ENCODE data around the gene MAP2K3. TPM values are rescaled to one million over a fixed set of nuclear protein-coding genes. Genes with fewer than 3 reads are reported as not detected.

MAP2K3 gene
- total and polyA plus RNA-seq, 2 of the 4 experiments (the other 2 are of a cell fraction), result 23.5 to 82.2 TPM

DNA sequence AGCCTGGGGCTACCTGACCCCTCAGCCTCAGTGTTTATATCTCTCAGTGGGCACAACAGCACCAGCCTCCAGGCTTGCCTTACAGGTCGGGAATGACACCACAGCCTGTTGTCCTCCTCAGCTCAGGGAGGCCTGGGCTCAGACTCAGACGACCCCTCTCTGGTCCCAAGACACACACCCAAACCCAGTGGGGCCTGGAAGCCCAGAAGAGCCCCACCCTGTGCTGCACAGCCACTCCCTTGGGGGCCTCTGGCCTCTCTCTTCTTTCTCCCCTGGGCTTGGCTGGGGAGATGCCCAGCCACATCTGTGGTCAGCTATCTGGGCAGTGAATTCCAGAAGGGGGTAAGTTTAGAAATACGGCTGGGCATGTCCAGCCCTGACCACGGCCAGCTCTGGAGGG is 33.7 kb upstream of the MAP2K3 start:
- H3K9me3 ChIP-seq (ENCODE audit: control insufficient read depth, insufficient read depth, low read length), result no peaks in the 10 kb centered on the region
- peaks cover 4 to 17% of the 10 kb centered on the region in 2 experiments for H3K79me1 ChIP-seq (ENCODE audit: low read depth in 1 of 2, low read length in 2 of 2)
- CTCF ChIA-PET, result no interaction called here
- DNase-seq (no peak), ATAC-seq (ENCODE audit: low read depth) (no peak)
- 0 out of 2 replicates have a peak overlapping the region, but pooled peaks have one; percentile 47 for H3K23ac ChIP-seq (ENCODE audit: low read depth, low read length)
- H4K91ac ChIP-seq (ENCODE audit: insufficient read depth, low read depth, low read length), result no peak overlapping the region
- dilution Hi-C loops (cut with HindIII; ENCODE audit: low sequenced_read_pairs, unreplicated experiment) (no loop called here), intact Hi-C loops (cut with micrococcal nuclease) (loop anchor here (5.0 kb wide), 1 partner anchor 124 kb away; the partner anchor contains the start of gene DHRS7B), in situ Hi-C loops (cut with MboI; ENCODE audit: low sequenced_read_pairs) (no loop called here)
- no peaks in the 10 kb centered on the region for H3K27me3 ChIP-seq (ENCODE audit: control insufficient read depth, insufficient read depth, low read length)
- no peaks in the 10 kb centered on the region; the same call in 1 of the 2 replicates for H3K9me1 ChIP-seq (ENCODE audit: insufficient read depth, low read length)
- TF ChIP-seq NFE2L2 (IDR thresholded peaks at IDR 0.05; ENCODE audit: low read depth, low read length), result no peak
- TF ChIP-seq MAZ (IDR thresholded peaks at IDR 0.05; ENCODE audit: borderline replicate concordance, low read depth, low read length), result no peak
- TF ChIP-seq BHLHE40 (IDR thresholded peaks at IDR 0.05; ENCODE audit: low read depth, low read length), result no peak
- TF ChIP-seq MXI1 (IDR thresholded peaks at IDR 0.05; ENCODE audit: borderline replicate concordance, low read depth, low read length), result no peak
- TF ChIP-seq RCOR1 (IDR thresholded peaks at IDR 0.05; ENCODE audit: insufficient replicate concordance, low read length), result no peak
- TF ChIP-seq, protein P1, sequence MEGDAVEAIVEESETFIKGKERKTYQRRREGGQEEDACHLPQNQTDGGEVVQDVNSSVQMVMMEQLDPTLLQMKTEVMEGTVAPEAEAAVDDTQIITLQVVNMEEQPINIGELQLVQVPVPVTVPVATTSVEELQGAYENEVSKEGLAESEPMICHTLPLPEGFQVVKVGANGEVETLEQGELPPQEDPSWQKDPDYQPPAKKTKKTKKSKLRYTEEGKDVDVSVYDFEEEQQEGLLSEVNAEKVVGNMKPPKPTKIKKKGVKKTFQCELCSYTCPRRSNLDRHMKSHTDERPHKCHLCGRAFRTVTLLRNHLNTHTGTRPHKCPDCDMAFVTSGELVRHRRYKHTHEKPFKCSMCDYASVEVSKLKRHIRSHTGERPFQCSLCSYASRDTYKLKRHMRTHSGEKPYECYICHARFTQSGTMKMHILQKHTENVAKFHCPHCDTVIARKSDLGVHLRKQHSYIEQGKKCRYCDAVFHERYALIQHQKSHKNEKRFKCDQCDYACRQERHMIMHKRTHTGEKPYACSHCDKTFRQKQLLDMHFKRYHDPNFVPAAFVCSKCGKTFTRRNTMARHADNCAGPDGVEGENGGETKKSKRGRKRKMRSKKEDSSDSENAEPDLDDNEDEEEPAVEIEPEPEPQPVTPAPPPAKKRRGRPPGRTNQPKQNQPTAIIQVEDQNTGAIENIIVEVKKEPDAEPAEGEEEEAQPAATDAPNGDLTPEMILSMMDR (conservative IDR thresholded peaks at IDR 0.05; ENCODE audit: low read depth, low read length), result no peak
- no peak for TF ChIP-seq MAFK (IDR thresholded peaks at IDR 0.05; ENCODE audit: low read depth, low read length)
- no peak for TF ChIP-seq RAD21 (IDR thresholded peaks at IDR 0.05; ENCODE audit: low read length)
- no peak for TF ChIP-seq CHD1 (IDR thresholded peaks at IDR 0.05; ENCODE audit: low read depth, low read length)
- TF ChIP-seq FOS (IDR thresholded peaks at IDR 0.05; ENCODE audit: low read depth, low read length), result no peak
- TF ChIP-seq RFX5 (IDR thresholded peaks at IDR 0.05; ENCODE audit: low read depth, low read length), result no peak
- H4K8ac ChIP-seq (ENCODE audit: low read depth in 2 of 2, low read length in 2 of 2), result no peak overlapping the region
- no peak overlapping the region for H3K9ac ChIP-seq (ENCODE audit: low read depth, low read length)
- no peak overlapping the region for H3K4ac ChIP-seq (ENCODE audit: low read depth, low read length)
- H3K36me3 ChIP-seq (ENCODE audit: control insufficient read depth, insufficient read depth, low read length), result no peaks in the 10 kb centered on the region
- H4K5ac ChIP-seq (ENCODE audit: low read depth, low read length), result no peak overlapping the region
- no peak overlapping the region for H2AK5ac ChIP-seq (ENCODE audit: low read depth, low read length)
- BruUV-seq (replicated peaks), result no TSS peak
- no peak overlapping the region for H2BK5ac ChIP-seq (ENCODE audit: low read depth, low read length, poor library complexity, severe bottlenecking)
- no CpG with 5 or more reads among the region's 4 CpGs for WGBS, 2 experiments (ENCODE audit: extremely low coverage in 2 of 2, insufficient read length in 1 of 2)
- H3K14ac ChIP-seq (replicated peaks; ENCODE audit: low read depth, low read length), result no peak overlapping the region
- H3K27ac ChIP-seq (ENCODE audit: insufficient read depth, low read length), result no peak overlapping the region
- no peak overlapping the region for H3K4me2 ChIP-seq (ENCODE audit: low read depth, low read length)
- POLR2A ChIA-PET (ENCODE audit: unreplicated experiment), result interaction anchor here (0.7 kb wide), 1 partner anchor 9 kb away, joined by 7 read pairs; no protein-coding TSS in a partner anchor
- H2AFZ ChIP-seq (replicated peaks; ENCODE audit: low read length, poor library complexity), result no peak overlapping the region
- no peak overlapping the region for H2BK120ac ChIP-seq (ENCODE audit: low read depth, low read length)
- H3K56ac ChIP-seq (ENCODE audit: extremely low read depth, insufficient read depth, low read length), result no peak overlapping the region
- H2BK20ac ChIP-seq (ENCODE audit: low read depth, low read length), result no peak overlapping the region
- no peak overlapping the region for H3K18ac ChIP-seq (ENCODE audit: low read depth, low read length)
- H4K20me1 ChIP-seq (ENCODE audit: insufficient read depth, low read length), result peaks cover 11% of the 10 kb centered on the region; the same call in 1 of the 2 replicates
- H3K4me1 ChIP-seq (ENCODE audit: control insufficient read depth, insufficient read depth, low read length), result peaks cover 6% of the 10 kb centered on the region
- H3K4me3 ChIP-seq (ENCODE audit: insufficient read depth, low read depth, low read length), result no peak overlapping the region
- H2BK15ac ChIP-seq (ENCODE audit: low read depth, low read length), result no peak overlapping the region
- peak overlapping the region; percentile 80 for H2AK9ac ChIP-seq (replicated peaks; ENCODE audit: low read depth, low read length, poor library complexity)
